ENCODE measurements around the gene SCD5. TPM values are rescaled to one million over a fixed set of nuclear protein-coding genes. Genes with fewer than 3 reads are reported as not detected.
"Not testable (repeated sequence)": the region's sequence is repeated elsewhere in the genome, so short reads cannot be mapped to it uniquely, and the experiment has no call there.

SCD5 gene
- total RNA-seq (2014; rRNA removed; shearing (Covaris generic)), result 21.6 and 24.2 TPM in 2 replicates
- polyA plus RNA-seq (2015; cell fraction: cytosol; rRNA removed), result 24.3 and 25.2 TPM in 2 replicates
- polyA plus RNA-seq (2015; cell fraction: nucleus; rRNA removed), result 2.5 and 4.7 TPM in 2 replicates

DNA sequence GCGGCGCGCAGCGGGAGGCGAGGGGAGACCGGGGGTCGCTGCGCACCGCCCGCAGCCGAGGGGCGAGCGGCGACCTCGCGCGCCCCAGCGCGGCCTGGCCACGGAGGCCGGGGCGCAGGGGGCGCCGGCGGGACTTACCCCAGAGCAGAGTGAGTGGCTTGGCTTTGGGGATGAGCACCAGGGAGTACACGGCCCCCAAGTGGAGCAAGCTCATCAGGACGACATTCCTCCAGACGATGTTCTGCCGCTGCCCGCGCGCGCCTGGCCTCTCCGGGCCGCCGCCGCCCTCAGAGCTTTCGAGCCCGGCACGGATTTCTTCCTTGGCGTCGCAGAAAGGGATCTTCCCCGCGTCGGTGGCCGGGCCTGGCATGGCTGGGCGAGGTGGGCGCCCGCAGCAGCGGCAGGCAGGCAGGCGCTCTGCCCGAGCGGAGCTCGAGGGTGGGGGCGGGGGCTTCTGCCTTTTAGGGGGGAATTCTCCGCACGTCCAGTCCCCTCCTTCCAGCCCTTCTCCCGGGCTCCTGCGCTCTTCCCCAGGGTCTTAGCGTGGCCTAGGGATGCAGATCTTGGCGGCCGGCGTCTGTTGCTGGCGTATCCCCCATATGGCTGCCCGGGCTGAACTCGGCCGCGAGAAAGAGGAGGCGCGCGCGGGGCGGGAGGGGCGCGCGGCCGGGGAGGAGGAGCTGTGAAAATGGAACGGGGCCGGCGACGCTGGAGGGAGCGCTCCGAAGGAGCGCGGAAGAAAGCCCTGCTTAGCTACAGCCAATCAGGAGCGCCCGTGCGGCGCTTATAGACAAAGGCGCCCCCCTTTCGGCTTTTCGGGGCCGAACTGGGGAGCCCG, at the start of gene SCD5:
Gene SCD5, minus strand, starts transcription at position 629 of the 838 bp plus-strand sequence. Its CDS starts 259 bp downstream, at position 370.
- peak; percentile 62 for DNase-seq (ENCODE audit: low read depth, low spot score)
- in situ Hi-C loops (cut with HindIII; ENCODE audit: low pct_unique_long_range_greater_than_20kb, low sequenced_read_pairs), result no loop called here

DNA sequence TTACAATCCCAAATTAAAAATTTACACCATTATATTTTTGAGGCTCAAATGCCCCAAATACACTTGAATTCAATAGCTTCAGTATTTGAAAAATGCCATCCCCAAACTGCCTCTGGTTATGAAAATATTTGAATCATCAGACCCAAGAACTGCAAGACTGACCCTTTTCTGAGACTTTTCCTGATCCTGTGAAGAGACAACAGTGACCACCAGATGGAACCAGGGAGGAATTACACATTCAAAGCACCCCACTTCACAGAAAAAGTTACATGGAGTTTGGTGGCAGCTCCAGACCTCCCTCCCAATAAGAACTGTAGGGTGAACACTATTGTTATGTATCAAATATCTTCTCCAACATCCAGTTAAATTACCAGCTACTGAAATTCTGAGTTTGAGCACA, 44.0 kb upstream of the SCD5 start:
- DNase-seq (ENCODE audit: low read depth, low spot score), result peak; percentile 41
- in situ Hi-C loops (cut with HindIII; ENCODE audit: low pct_unique_long_range_greater_than_20kb, low sequenced_read_pairs), result no loop called here

DNA sequence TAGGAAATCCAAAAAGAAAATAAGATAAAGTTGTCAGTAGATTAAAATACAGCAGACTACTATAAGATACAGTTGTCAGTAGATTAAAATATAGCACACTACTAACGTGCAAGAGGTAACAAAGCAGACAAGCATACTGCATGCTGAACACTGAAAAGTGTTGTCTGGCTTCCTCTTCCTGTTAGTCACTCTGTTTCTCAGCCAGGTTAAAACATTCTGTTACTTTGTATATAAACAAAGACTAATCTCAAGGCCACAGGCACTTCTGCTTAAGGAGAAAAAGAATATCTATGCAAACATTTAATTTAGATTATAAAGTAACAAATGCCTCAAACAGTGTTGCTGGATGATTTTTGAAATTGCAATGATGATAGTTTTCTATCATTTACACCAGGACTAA, 41.0 kb upstream of the SCD5 start:
- in situ Hi-C loops (cut with HindIII; ENCODE audit: low pct_unique_long_range_greater_than_20kb, low sequenced_read_pairs), result no loop called here

DNA sequence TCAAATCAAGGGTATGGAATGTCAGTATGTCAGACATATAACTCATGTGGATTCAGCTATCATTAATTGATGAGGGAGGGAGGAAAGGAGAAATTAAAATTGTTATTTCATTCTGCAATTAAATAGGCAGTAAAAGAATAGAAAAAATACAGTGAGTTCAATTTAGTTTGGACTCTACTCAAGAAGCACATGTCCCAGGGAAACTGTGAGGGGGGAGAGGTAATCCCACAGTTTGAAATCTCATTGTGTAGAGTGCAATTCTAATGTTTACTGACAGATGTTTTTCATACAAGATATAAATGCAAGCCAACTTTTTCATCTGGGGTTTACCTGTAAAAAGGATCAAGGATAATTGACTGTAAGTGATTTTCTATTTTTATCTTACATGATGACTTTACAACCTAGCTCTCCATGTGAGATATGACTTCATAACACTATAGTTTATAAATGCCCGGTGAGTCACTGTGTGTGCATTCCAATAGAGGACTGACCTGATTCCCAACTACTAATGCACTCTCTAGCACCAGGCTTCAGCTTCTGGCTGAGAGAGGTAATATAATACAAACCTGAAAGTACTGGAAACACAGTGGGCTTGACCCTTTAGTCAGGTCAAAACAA, 35.2 kb upstream of the SCD5 start:
- in situ Hi-C loops (cut with HindIII; ENCODE audit: low pct_unique_long_range_greater_than_20kb, low sequenced_read_pairs), result no loop called here
- DNase-seq (ENCODE audit: low read depth, low spot score), result no peak

More for the DNA sequence above, 41.0 kb upstream of the SCD5 start:
- no peak for DNase-seq (ENCODE audit: low read depth, low spot score)

DNA sequence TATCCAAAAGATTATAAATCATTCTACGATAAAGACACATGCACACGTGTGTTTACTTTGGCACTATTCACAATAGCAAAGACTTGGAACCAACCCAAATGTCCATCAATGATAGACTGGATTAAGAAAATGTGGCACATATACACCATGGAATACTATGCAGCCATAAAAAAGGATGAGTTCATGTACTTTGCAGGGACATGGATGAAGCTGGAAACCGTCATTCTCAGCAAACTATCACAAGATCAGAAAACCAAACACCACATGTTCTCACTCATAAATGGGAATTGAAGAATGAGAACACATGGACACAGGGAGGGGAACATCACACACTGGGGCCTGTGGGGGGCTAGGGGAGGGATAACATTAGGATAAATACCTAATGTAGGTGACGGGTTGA, 34.5 kb upstream of the SCD5 start:
- in situ Hi-C loops (cut with HindIII; ENCODE audit: low pct_unique_long_range_greater_than_20kb, low sequenced_read_pairs); DNase-seq (ENCODE audit: low read depth, low spot score): not testable (repeated sequence)

DNA sequence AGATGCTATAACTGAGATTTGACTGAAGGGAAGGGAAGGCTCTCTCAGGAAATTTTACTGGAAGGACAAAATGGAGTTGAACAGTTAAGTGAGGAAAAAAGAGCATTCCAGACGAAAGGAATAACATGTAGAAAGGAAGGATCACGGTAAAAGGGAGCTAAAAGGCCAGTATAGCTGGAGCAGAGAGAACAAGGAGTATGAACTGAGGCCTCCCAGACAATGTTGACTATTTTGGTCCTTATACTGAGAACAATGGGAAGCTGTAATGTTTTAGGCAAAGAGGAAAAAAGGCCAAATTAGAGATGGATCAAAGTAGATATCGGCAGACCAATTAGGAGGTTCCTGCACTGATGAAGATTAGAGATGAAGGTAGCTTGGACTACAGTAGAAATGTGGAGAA, 26.8 kb upstream of the SCD5 start:
- DNase-seq (ENCODE audit: low read depth, low spot score), result no peak
- in situ Hi-C loops (cut with HindIII; ENCODE audit: low pct_unique_long_range_greater_than_20kb, low sequenced_read_pairs), result no loop called here

DNA sequence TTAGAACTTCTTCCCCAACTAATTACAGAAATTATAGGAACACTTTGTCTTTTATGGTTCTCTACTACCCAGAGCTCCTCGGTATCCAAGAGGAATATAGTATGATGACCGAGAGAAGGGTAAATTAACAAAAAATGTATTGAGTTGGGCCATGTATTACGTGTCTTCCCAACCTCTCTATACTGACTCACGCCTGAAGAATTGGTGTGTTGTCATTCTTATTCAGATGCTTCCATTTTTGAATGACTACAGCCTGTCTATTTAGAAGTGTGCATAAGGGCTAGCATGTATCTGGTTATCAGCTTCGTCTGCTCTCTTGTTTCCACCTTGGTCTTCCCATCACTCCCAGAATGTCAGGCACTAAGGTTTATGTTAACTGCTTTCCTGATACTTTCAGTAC, 24.5 kb upstream of the SCD5 start:
- DNase-seq (ENCODE audit: low read depth, low spot score), result no peak
- in situ Hi-C loops (cut with HindIII; ENCODE audit: low pct_unique_long_range_greater_than_20kb, low sequenced_read_pairs), result no loop called here

DNA sequence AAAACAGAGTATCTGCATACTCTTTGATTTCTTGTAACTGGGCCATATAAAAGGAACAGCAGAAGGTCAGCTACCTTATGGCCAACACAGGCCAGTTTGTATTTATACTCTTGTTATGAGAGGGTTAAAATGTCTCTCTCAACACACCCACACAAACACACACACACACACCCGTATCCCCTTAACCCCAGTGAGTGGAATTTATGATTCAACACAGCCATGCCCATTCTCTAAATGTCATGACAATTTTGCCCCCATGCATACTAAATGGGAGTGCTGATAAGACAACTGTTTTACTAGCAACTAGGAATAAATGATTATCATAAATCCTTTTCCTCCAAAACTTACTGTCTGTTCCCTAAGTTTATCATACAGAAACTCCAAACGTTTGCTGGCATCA, 22.1 kb upstream of the SCD5 start:
- no peak for DNase-seq (ENCODE audit: low read depth, low spot score)
- in situ Hi-C loops (cut with HindIII; ENCODE audit: low pct_unique_long_range_greater_than_20kb, low sequenced_read_pairs), result no loop called here

DNA sequence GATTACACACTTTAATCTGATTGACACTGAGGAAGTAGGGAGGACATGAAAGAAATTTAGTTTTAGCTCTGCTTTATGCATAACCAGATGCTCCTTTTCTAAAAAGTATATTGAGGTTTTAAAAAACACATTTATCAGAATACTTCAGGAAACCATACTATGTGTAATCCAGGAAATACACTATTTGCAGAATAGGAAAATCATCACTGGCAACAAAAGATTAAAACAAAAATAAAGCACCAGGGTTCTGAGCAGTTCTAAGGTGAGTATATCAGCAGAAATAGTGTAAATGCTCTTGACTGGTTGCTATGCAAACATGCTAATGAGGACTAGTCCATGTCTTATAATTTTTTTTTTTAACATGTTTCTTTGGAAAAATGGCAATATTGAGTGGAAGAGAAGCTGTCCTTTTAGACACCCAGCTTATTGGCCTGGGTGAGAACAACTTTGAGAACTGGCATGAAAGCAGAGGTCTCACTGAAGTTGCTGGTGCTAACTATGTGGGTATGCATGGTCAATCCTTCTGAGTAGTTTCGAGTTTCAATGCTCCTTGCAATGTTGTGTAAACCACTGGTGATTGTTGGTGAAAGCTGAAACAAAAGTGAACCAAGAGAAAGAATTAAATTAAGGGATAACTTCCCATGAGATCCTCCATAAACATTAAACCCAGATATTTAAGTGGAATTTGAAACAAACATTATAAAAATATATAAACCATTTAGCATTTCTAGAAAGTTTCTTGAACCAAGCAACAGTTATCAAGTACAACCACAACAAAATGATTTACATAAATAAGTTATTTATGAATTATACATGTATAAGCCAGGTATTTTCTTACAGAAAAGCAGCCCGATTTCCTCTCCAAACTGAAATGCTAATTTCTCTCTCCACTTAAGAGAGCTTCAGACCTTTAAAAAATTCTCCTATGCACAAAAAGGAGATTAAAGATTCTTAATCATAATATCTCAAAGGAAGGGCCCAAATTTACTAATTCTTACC, 20.4 kb upstream of the SCD5 start:
- in situ Hi-C loops (cut with HindIII; ENCODE audit: low pct_unique_long_range_greater_than_20kb, low sequenced_read_pairs), result no loop called here
- no peak for DNase-seq (ENCODE audit: low read depth, low spot score)

DNA sequence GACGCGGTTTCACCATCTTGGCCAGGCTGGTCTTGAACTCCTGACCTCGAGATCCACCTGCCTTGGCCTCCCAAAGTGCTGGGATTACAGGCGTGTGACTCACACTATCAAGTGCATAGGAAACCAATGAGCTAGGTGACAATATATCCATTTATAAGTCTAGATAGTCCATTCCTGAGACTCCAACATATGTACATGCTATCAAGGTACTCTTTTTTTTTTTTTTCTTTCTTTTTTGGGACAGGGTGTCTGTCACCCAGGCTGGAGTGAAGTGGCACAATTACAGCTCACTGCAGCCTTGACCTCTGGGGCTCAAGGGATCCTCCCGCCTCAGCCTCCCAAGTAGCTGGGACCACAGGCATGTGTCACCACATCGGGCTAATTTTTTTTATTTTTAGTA, 18.3 kb upstream of the SCD5 start:
- DNase-seq (ENCODE audit: low read depth, low spot score); in situ Hi-C loops (cut with HindIII; ENCODE audit: low pct_unique_long_range_greater_than_20kb, low sequenced_read_pairs): not testable (repeated sequence)

DNA sequence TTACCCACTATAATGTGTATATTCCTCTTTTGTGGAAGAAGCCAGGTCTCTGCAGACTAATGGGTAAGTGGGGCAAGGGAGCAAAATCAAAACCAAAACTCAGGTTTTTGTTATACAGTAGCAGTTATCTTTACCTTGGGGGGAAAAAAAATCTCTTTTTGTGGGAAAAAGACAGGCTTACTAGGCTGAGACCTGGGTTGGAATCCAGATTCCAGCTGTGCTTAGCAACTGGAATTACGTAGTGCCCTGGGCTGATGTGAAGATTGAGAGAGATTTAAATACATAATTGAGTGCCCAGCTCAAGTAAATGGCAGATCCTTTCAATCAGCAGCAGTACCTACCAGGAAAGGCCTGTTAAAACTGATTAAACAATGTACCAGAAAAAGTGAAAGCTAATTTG, 15.4 kb upstream of the SCD5 start:
- in situ Hi-C loops (cut with HindIII; ENCODE audit: low pct_unique_long_range_greater_than_20kb, low sequenced_read_pairs), result no loop called here
- no peak for DNase-seq (ENCODE audit: low read depth, low spot score)

DNA sequence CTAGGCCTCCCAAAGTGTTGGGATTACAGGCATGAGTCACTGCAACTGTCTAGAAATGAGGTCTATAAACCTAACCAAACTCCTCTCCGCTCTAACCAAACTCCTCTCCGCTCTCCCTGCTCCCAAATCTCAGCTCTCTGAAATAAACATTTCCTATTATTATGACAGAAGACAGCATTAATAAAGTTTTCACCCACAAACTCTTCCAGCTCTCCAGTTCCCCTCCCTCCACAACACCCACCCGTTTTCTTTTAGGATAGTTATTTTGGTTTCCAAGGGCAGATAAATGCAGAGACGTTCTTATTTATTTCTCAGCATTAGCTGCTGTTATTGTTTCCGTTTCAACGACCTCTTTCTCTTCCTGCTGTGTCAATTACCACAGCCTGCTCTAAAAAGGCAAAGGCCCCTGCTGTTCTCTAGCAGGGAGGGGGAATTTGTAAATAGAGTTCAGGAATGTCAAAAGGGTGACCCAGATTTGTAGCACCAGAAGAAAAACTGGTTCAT, 13.3 kb upstream of the SCD5 start:
- in situ Hi-C loops (cut with HindIII; ENCODE audit: low pct_unique_long_range_greater_than_20kb, low sequenced_read_pairs), result no loop called here

DNA sequence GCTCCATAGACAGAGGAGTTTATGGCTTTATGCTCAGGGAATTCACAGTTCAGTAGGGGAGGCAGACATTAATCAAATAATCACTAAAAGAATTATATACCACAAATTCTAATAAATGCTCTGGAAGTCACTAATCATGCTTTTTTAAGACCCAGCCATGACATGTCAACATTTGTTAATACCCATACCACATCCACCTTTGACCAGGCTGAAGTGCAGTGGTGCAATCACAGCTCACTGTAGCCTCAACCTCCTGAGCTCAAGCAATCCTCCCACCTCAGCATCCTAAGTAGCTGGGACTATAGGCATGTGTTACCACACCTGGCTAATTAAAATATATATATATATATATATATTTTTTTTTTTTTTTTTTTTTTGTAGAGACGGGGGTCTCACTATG, 12.8 kb upstream of the SCD5 start:
- no peak for DNase-seq (ENCODE audit: low read depth, low spot score)
- in situ Hi-C loops (cut with HindIII; ENCODE audit: low pct_unique_long_range_greater_than_20kb, low sequenced_read_pairs), result no loop called here

More for the DNA sequence above, 13.3 kb upstream of the SCD5 start:
- no peak for DNase-seq (ENCODE audit: low read depth, low spot score)

DNA sequence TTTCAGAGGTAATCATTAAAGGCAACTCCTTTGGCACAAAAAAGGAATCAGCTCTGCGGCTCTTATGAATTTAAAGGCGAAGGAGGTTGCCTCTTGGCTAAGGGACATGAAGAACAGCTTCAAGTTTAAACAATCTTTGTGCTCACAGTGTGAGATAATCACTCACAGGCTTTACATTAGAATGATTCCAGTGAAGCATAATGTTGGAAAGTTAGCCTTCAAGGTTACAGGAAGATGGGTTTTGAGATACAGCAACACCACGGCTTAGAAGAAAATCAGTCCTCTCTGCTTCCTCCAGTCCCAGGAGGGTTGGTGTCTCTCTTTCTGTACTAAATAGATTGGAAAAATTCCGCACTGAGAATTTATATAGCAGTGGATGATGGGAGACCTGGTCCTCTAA, 11.6 kb upstream of the SCD5 start:
- no peak for DNase-seq (ENCODE audit: low read depth, low spot score)
- in situ Hi-C loops (cut with HindIII; ENCODE audit: low pct_unique_long_range_greater_than_20kb, low sequenced_read_pairs), result no loop called here

DNA sequence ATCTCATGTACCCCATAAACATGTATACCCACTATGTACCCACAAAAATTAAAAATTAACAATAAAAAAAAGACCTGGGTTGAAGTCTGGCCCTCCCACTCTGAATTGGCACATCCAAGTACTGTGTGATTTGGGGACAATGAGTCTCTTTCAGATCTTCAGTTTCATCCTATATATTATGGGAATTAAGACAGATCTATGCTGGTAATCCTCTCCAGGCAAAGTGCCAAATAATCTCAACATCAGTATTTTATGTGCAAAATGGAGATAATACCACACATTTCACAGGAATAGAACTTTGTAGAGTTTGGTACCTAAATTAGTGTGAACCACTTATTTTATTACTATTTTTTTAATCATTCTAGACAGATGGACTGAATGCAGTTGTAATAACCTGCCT, 11.0 kb upstream of the SCD5 start:
- in situ Hi-C loops (cut with HindIII; ENCODE audit: low pct_unique_long_range_greater_than_20kb, low sequenced_read_pairs), result no loop called here

DNA sequence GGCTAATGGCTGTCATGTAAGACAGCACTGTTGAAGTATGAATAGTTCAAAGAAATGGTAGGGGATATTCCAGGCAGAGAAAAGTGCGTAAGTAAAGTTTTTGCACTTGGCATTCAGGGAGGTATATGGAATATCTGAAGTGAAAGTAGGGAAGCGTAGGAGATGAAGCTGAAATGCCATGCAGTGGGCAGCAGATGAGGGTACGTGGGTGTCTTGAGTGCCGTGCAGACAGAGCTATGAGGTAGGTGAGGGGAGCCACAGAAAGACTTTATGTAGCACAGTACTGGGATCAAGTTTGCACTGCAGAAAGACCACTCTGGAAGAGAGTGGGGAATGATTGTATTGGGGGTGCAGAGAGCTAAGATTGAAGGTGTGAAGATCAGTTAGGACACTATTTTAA, 5.2 kb upstream of the SCD5 start:
- DNase-seq (ENCODE audit: low read depth, low spot score), result no peak
- in situ Hi-C loops (cut with HindIII; ENCODE audit: low pct_unique_long_range_greater_than_20kb, low sequenced_read_pairs), result no loop called here

More for the DNA sequence above, 11.0 kb upstream of the SCD5 start:
- DNase-seq (ENCODE audit: low read depth, low spot score), result peak; percentile 37

DNA sequence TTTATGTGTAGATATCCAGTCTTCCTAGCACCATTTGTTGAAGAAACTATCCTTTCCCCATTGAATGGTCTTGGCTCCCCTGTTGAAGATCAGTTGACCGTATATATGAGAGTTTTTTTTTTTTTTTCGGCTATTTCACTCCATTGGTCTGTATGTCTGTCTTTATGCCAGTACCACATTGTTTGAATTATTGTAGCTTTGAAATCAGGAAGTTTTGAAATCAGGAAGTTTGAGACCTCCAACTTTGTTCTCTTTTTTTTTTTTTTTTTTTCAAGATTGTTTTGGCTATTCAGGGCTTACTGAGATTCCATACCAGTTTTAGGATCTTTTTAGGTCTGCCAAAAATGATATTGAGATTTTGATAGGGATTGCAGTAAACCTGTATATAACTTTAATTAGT, 4.3 kb upstream of the SCD5 start:
- in situ Hi-C loops (cut with HindIII; ENCODE audit: low pct_unique_long_range_greater_than_20kb, low sequenced_read_pairs), result no loop called here
- DNase-seq (ENCODE audit: low read depth, low spot score), result no peak
